Erythroblast (primary cell): Measurements from ENCODE around the gene ADAMTSL4.

Source experiments
- GATA1 ChIP-seq: IDR thresholded peaks from 2 replicates; pipeline ENCODE4 v1.6.1; 2011; ENCODE audit warnings: low read depth, mild to moderate bottlenecking, control low read depth, low read length, moderate library complexity
- POLR2A ChIP-seq: IDR thresholded peaks from 2 replicates; pipeline ENCODE4 v1.6.1; 2011; ENCODE audit warnings: mild to moderate bottlenecking, low read length

DNA sequence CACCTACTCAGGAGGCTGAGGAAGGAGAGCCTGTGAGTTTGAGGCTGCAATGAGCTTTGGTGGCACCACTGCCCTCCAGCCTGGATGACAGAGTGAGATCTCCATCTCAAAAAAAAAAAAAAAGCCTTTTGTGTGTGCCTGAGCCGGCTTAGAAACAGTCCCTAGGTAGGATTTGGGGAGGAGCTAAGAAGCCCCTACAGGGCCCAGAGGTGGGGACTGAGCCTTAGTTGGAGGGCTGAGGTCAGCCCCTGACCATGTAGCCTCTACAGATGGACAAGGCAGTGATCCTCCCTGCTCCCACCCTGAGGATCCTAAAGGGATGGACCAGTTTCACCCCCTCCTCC lies 2.5 kb downstream of the ADAMTSL4 start:
- TF ChIP-seq POLR2A: no peak
- TF ChIP-seq GATA1: no peak
